ENCODE measurements around the gene AURKA. TPM values are rescaled to one million over a fixed set of nuclear protein-coding genes. Genes with fewer than 3 reads are reported as not detected.

The AURKA gene
- total and polyA plus RNA-seq, 9 of the 15 experiments (the other 6 are each of a cell fraction or from before 2014, with no cell fraction given): 72.7 to 162 (median 113) TPM

- TF ChIP-seq MGA (IDR thresholded peaks at IDR 0.05) (no peak), CHD1 (IDR thresholded peaks at IDR 0.05; ENCODE audit: low read length) (no peak)
Observed at GRCh38 chr20:56412949-56413348, 20.9 kb upstream of the AURKA start (continued).

Measured in K562 (cell line).